ENCODE data around the gene UGP2.
A peak's percentile ranks its signal among the peaks of the same experiment; 100 is the strongest.

UGP2 gene

GRCh38 chr2:63851691-63852311 lies 10.1 kb downstream of the UGP2 start:
- no peak overlapping the region for H2BK120ac ChIP-seq (ENCODE audit: low read depth, low read length)
- H2AK5ac ChIP-seq (ENCODE audit: low read length): no peak overlapping the region
- no CpG with 5 or more reads among the region's 1 CpG for WGBS (ENCODE audit: extremely low coverage, insufficient coverage, low lambda C conversion rate)
- H3K4ac ChIP-seq (ENCODE audit: low read depth, low read length): no peak overlapping the region
- H3K9ac ChIP-seq (ENCODE audit: low read length): no peak overlapping the region
- DNase-seq: no peak
- no peak overlapping the region for H3K4me3 ChIP-seq (ENCODE audit: low read length)
- H3K79me1 ChIP-seq (ENCODE audit: low read length): no peaks in the 10 kb centered on the region
- no peak overlapping the region for H3K18ac ChIP-seq (ENCODE audit: low read length)
- H3K27ac ChIP-seq (ENCODE audit: low read depth, low read length): no peak overlapping the region
- H3K56ac ChIP-seq (ENCODE audit: low read length): no peak overlapping the region
- H3K23ac ChIP-seq (ENCODE audit: low read length): no peak overlapping the region
- H3K4me2 ChIP-seq (ENCODE audit: low read length): no peak overlapping the region
- H2BK5ac ChIP-seq (ENCODE audit: low read length): no peak overlapping the region
- H3K27me3 ChIP-seq (ENCODE audit: insufficient read depth, low read length, poor library complexity): no peaks in the 10 kb centered on the region
- H3K36me3 ChIP-seq (ENCODE audit: control insufficient read depth, insufficient read depth, low read length): no peaks in the 10 kb centered on the region
- no peak overlapping the region for H2BK15ac ChIP-seq (replicated peaks; ENCODE audit: low read depth)
- H4K8ac ChIP-seq (ENCODE audit: low read depth, low read length): no peak overlapping the region
- H3K4me1 ChIP-seq (ENCODE audit: control insufficient read depth, low read depth, low read length): peaks cover 7% of the 10 kb centered on the region
- H3K79me2 ChIP-seq (ENCODE audit: control insufficient read depth, insufficient read depth, low read length): peaks cover 68% of the 10 kb centered on the region
- no peak overlapping the region for H4K5ac ChIP-seq (ENCODE audit: low read length)

DNA sequence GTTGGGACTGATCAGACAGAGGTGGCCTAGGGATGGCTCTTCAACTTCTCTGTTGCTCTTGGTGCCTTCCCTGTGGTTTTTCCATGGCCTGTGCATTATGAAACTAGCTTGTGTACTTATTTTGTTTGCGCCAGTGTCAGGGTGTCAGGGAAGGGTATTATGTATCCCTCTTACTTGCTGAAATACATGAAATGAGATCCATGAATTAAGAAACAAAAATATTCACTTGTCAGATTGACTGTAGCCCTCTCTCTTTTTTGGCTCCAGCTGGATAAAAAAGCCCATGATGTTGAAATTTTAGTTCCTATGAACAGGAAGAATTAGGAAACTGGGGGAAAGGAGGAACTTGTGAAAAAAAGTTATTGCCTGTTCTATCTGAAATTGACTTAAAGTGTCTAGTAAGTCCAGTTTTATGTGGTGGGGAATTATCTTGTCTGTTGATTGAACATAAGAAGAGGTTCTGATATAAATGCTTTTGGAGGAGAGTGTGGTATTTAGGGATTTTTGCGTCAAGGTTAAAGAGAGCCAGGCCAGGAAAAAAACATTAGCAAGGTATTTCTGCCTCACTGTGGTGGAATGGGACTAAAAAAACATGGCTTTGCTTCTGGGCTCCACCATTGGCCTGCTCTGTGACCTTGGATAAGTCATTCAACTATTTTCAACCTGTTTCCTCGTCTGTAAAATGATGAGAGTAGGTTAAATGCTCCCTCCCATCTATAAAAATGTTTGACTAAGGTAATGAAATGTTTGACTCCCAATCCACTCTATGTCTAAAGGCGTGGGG lies 12.0 kb downstream of the UGP2 start:
- Histone ChIP-seq H3K18ac (ENCODE audit: low read length) (no peak overlapping the region), H3K27ac (ENCODE audit: low read depth, low read length) (no peak overlapping the region), H3K4me3 (ENCODE audit: low read length) (no peak overlapping the region)

GRCh38 chr2:63855418-63856302 lies 14.0 kb downstream of the UGP2 start:
- Histone ChIP-seq H3K4me2 (ENCODE audit: low read length) (no peak overlapping the region), H3K4me1 (ENCODE audit: control insufficient read depth, low read depth, low read length) (peaks cover 7% of the 10 kb centered on the region), H3K27me3 (ENCODE audit: insufficient read depth, low read length, poor library complexity) (no peaks in the 10 kb centered on the region), H4K8ac (ENCODE audit: low read depth, low read length) (no peak overlapping the region), H3K9ac (ENCODE audit: low read length) (no peak overlapping the region), H3K27ac (ENCODE audit: low read depth, low read length) (no peak overlapping the region), H2AK5ac (ENCODE audit: low read length) (no peak overlapping the region), H2BK5ac (ENCODE audit: low read length) (no peak overlapping the region), H3K23ac (ENCODE audit: low read length) (no peak overlapping the region), H3K56ac (ENCODE audit: low read length) (no peak overlapping the region), H3K79me1 (ENCODE audit: low read length) (no peaks in the 10 kb centered on the region), H3K36me3 (ENCODE audit: control insufficient read depth, insufficient read depth, low read length) (peaks cover 1% of the 10 kb centered on the region), H3K4me3 (ENCODE audit: low read length) (no peak overlapping the region), H4K5ac (ENCODE audit: low read length) (no peak overlapping the region), H2BK15ac (replicated peaks; ENCODE audit: low read depth) (no peak overlapping the region), H3K79me2 (ENCODE audit: control insufficient read depth, insufficient read depth, low read length) (peaks cover 50% of the 10 kb centered on the region), H3K18ac (ENCODE audit: low read length) (peak overlapping the region; percentile 39), H2BK120ac (ENCODE audit: low read depth, low read length) (no peak overlapping the region), H3K4ac (ENCODE audit: low read depth, low read length) (peak overlapping the region; percentile 27)
- DNase-seq: no peak
- no CpG with 5 or more reads among the region's 14 CpGs for WGBS (ENCODE audit: extremely low coverage, insufficient coverage, low lambda C conversion rate)

More for the DNA sequence above, 12.0 kb downstream of the UGP2 start:
- no peak overlapping the region for H4K5ac ChIP-seq (ENCODE audit: low read length)
- H3K79me2 ChIP-seq (ENCODE audit: control insufficient read depth, insufficient read depth, low read length): peaks cover 59% of the 10 kb centered on the region
- H4K8ac ChIP-seq (ENCODE audit: low read depth, low read length): peak overlapping the region; percentile 13
- no peak overlapping the region for H3K4me2 ChIP-seq (ENCODE audit: low read length)
- H2BK120ac ChIP-seq (ENCODE audit: low read depth, low read length): no peak overlapping the region
- no CpG with 5 or more reads among the region's 4 CpGs for WGBS (ENCODE audit: extremely low coverage, insufficient coverage, low lambda C conversion rate)
- H3K23ac ChIP-seq (ENCODE audit: low read length): no peak overlapping the region
- DNase-seq: peak; percentile 57
- H2AK5ac ChIP-seq (ENCODE audit: low read length): no peak overlapping the region
- peak overlapping the region; percentile 52 for H3K4ac ChIP-seq (ENCODE audit: low read depth, low read length)
- peaks cover 1% of the 10 kb centered on the region for H3K36me3 ChIP-seq (ENCODE audit: control insufficient read depth, insufficient read depth, low read length)
- no peaks in the 10 kb centered on the region for H3K79me1 ChIP-seq (ENCODE audit: low read length)
- no peak overlapping the region for H2BK15ac ChIP-seq (replicated peaks; ENCODE audit: low read depth)
- H2BK5ac ChIP-seq (ENCODE audit: low read length): no peak overlapping the region
- H3K9ac ChIP-seq (ENCODE audit: low read length): no peak overlapping the region
- H3K4me1 ChIP-seq (ENCODE audit: control insufficient read depth, low read depth, low read length): peaks cover 7% of the 10 kb centered on the region
- H3K56ac ChIP-seq (ENCODE audit: low read length): peak overlapping the region; percentile 38
- no peaks in the 10 kb centered on the region for H3K27me3 ChIP-seq (ENCODE audit: insufficient read depth, low read length, poor library complexity)

DNA sequence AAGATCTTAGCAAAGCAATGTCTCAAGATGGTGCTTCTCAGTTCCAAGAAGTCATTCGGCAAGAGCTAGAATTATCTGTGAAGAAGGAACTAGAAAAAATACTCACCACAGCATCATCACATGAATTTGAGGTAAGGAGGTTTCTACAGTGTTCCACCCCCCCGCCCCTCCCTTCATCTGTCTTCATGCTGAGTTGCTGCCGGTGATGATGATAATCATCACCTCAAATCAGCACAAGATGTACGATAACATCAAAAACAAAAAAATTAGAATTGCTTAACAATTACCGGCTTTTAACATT lies 14.6 kb downstream of the UGP2 start:
- Histone ChIP-seq H4K5ac (ENCODE audit: low read length) (no peak overlapping the region), H2BK120ac (ENCODE audit: low read depth, low read length) (no peak overlapping the region), H3K79me2 (ENCODE audit: control insufficient read depth, insufficient read depth, low read length) (peaks cover 46% of the 10 kb centered on the region), H3K4me2 (ENCODE audit: low read length) (no peak overlapping the region), H3K4me1 (ENCODE audit: control insufficient read depth, low read depth, low read length) (peaks cover 7% of the 10 kb centered on the region), H3K36me3 (ENCODE audit: control insufficient read depth, insufficient read depth, low read length) (peaks cover 1% of the 10 kb centered on the region), H3K27ac (ENCODE audit: low read depth, low read length) (no peak overlapping the region), H2AK5ac (ENCODE audit: low read length) (no peak overlapping the region), H3K23ac (ENCODE audit: low read length) (no peak overlapping the region), H3K27me3 (ENCODE audit: insufficient read depth, low read length, poor library complexity) (no peaks in the 10 kb centered on the region), H2BK15ac (replicated peaks; ENCODE audit: low read depth) (no peak overlapping the region), H3K9ac (ENCODE audit: low read length) (no peak overlapping the region), H3K4me3 (ENCODE audit: low read length) (no peak overlapping the region), H4K8ac (ENCODE audit: low read depth, low read length) (no peak overlapping the region), H3K56ac (ENCODE audit: low read length) (no peak overlapping the region), H3K79me1 (ENCODE audit: low read length) (no peaks in the 10 kb centered on the region), H3K18ac (ENCODE audit: low read length) (no peak overlapping the region), H3K4ac (ENCODE audit: low read depth, low read length) (no peak overlapping the region), H2BK5ac (ENCODE audit: low read length) (no peak overlapping the region)
- WGBS (ENCODE audit: extremely low coverage, insufficient coverage, low lambda C conversion rate): no CpG with 5 or more reads among the region's 5 CpGs
- DNase-seq: no peak

DNA sequence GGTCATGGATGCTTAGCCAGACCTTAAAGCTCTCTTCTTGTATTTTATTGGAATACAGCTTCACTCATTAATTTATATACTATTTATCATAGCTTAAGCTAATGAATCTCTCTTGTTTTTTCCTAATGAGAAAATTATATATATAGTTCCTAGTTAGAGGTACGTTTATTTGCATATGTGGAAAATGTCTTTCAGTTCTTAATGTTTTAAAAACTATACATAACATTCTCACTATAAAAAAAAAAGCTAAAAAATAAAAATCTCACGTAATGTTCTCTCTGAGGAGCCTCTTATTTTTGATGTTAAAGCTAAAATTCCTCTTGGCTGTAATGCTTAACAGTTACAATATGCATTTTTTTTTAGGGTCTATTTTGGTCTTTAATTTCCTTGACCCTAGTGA lies 16.6 kb downstream of the UGP2 start:
- no peak overlapping the region for H3K56ac ChIP-seq (ENCODE audit: low read length)

More for the DNA sequence above, 16.6 kb downstream of the UGP2 start:
- Histone ChIP-seq H3K4ac (ENCODE audit: low read depth, low read length) (no peak overlapping the region), H3K4me2 (ENCODE audit: low read length) (no peak overlapping the region), H4K5ac (ENCODE audit: low read length) (no peak overlapping the region), H3K4me1 (ENCODE audit: control insufficient read depth, low read depth, low read length) (peaks cover 2% of the 10 kb centered on the region), H4K8ac (ENCODE audit: low read depth, low read length) (no peak overlapping the region), H3K79me2 (ENCODE audit: control insufficient read depth, insufficient read depth, low read length) (peaks cover 26% of the 10 kb centered on the region), H2BK120ac (ENCODE audit: low read depth, low read length) (no peak overlapping the region), H3K79me1 (ENCODE audit: low read length) (no peaks in the 10 kb centered on the region), H2BK15ac (replicated peaks; ENCODE audit: low read depth) (no peak overlapping the region), H3K27ac (ENCODE audit: low read depth, low read length) (no peak overlapping the region), H3K4me3 (ENCODE audit: low read length) (no peak overlapping the region), H3K36me3 (ENCODE audit: control insufficient read depth, insufficient read depth, low read length) (peaks cover 1% of the 10 kb centered on the region), H2AK5ac (ENCODE audit: low read length) (no peak overlapping the region), H2BK5ac (ENCODE audit: low read length) (no peak overlapping the region), H3K18ac (ENCODE audit: low read length) (no peak overlapping the region), H3K9ac (ENCODE audit: low read length) (no peak overlapping the region), H3K23ac (ENCODE audit: low read length) (no peak overlapping the region), H3K27me3 (ENCODE audit: insufficient read depth, low read length, poor library complexity) (no peaks in the 10 kb centered on the region)
- DNase-seq: no peak
- no CpG with 5 or more reads among the region's 2 CpGs for WGBS (ENCODE audit: extremely low coverage, insufficient coverage, low lambda C conversion rate)
